Endothelial cell of hepatic sinusoid (primary cell): ENCODE results near the gene GXYLT2.

Experiments
- in situ Hi-C: cut with HindIII; loops from 2 replicates; pipeline ENCODE4 v1.10.0; 2017; ENCODE audit warnings: low sequenced_read_pairs

GXYLT2 gene

GRCh38 chr3:73007992-73008712, 120.3 kb downstream of the GXYLT2 start:
- in situ Hi-C loops: no loop called here

DNA sequence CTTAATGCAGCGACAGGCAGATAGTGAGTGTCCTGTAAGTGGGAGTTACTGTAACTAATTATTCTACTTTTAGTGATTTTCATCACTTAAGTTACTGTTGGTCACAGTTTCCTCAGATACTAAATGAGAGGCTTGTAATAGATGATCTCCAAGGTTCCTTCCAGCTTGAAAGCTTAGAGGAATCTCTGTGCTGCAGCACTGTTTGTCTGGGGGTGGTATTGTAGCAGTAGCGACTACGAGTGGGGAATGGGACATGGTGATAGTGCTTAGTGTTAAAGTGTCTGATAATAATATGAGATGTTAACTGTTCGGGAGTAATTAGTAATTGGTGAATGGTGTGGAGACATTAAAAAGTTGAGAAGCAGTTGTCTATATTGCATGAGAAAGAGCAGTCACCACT, 121.2 kb downstream of the GXYLT2 start:
- in situ Hi-C loops: no loop called here

DNA sequence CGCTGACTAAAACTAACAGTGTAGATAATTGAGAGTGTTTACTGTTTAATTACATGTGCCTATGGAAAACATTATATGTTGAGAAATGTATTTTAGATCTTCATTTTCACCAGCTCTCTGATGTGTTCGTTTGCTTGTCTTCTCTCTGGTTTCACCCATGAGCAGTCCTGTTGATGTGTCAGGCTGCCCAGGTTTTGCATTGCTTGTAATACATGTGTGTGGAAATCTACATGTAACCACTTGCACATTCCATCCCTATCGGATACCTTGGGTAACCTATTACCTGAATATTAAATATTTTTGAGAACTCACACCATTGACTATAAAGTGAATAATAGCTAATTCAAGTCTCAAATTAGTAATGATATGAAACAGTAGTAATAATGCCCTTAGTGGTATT, 121.9 kb downstream of the GXYLT2 start:
- in situ Hi-C loops: no loop called here

DNA sequence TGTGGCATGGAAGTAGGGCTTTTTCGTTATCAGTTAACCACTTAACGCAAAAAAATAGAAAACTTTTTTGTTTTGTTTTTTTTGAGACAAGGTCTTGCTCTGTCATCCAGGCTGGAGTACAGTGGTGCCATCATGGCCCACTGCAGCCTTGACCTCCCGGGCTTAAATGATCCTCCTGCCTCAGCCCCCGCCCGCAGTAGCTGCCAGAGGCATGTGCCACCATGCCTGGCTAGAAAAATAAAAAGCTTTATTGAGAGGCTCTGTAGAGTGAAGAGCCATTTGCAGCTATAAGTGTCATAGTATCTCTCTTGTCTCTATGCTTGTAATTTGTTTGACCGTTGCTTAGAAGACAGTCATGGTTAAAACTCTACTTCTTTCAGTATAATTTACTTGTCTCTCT, 122.3 kb downstream of the GXYLT2 start:
- in situ Hi-C loops: no loop called here

DNA sequence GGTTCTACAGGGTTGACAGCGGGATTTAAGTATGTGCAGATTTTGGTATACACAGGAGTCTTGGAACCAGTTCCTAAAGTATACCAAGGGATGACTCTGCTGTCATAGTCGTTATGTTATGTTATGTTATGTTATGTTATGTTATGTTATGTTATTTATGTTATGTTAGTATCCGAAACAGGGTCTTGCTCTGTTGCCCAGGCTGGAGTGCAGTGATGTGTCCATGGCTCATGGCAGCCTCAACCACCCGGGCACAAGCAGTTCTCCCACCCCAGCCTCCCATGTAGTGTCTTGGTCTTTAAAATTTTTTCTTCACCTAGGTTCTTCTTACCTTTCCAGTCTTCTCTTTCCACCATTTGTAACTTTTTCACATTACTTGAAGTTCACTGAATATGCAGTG, 130.5 kb downstream of the GXYLT2 start:
- in situ Hi-C loops: no loop called here

DNA sequence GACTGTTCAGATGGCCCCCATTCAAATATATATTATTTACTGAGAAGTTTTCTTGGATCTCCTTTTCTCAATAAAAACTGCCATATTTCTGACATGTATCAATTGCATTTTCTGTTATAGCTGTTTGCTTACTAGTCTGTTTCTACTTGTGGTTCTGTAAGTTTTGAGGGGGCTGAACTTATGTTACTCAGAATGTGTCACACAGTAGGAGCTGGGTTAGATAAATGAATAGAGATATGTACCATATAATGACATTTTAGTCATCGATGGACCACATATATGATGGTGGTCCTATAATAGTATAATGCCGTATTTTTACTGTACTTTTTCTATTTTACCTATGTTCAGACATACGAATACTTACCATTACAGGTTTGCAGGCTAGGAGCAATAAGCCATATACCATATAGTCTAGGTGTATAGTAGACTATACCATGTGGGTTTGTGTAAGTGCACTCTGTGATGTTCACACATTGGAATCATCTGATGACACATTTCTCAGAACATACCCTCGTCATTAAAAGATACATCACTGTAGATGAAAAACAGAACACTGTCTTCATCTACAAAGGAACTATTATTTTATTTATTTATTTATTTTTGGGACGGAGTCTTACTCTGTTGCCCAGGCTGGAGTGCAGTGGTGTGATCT, 131.1 kb downstream of the GXYLT2 start:
- in situ Hi-C loops: no loop called here

DNA sequence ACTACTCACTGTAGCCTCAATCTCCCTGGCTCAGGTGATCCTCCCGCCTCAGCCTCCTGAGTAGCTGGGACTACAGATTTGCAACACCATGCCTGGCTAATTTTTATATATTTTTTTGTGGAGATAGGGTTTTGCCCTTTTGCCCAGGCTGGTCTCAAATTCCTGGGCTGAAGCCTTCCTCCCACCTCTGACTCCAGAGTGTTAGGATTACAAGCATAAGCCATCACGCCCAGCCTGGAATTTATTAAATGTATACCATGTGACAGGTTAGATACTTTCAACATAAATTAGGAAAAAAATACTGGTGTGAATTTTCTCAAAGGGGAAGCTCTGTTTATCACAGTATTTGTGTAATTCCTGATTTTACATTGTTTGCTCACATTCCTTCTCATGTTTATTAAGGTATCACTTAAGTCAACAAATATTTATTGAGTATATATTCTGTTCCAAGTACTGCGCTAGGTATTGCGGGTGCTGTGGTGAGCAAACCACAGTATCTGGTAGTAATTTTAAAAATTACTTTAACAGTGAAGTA, 133.5 kb downstream of the GXYLT2 start:
- in situ Hi-C loops: no loop called here

- in situ Hi-C loops: no loop called here
Measured at GRCh38 chr3:73024836-73025235, 137.0 kb downstream of the GXYLT2 start.

DNA sequence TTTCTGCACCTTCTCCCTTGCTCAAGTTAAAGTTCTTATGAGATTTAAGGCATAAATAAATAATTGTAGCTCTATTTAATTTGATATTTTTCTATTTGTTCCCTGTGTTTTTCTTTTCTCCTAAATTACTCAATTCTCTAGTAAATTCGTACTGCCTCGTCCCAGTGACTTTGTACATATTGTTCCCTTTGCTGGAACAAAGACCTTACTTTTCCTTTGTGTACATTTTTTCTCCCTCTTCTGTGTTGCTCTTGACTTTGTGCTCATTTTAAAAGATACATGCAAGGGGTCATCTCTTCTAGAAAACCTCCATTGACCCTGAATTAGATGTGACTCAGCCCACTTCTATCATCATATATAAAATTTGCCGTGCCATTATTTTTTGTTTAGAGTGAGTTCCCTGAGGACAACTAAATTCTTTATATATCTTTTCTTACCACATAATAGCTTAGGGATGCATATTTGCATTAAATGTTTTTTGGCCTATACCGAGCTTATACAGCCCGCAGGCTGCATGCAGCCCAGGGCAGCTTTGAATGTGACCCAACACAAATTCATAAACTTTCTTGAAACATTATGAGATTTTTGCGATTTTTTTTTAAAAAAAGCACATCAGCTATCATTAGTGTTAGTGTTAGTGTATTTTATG, 138.4 kb downstream of the GXYLT2 start:
- in situ Hi-C loops: no loop called here
